Esophagus squamous epithelium (tissue), 4 donors: ENCODE results near the gene TSEN2.

Experiments
- POLR2A ChIP-seq, 4 donors: fragments of 450-650 bp; IDR thresholded peaks; one replicate each; pipeline ENCODE4 v1.6.1; 2017; ENCODE audit warnings: antibody characterized with exemption in 4 of 4, mild to moderate bottlenecking in 4 of 4, moderate library complexity in 3 of 4
- TF ChIP-seq, protein P1 (sequence below), 6 experiments: fragments of 450-650 bp in 4 of 6; fragments of 200-600 bp in 2 of 6; sonication (generic) in 2 of 6; IDR thresholded peaks; one replicate each; pipeline ENCODE4 v1.5.1; 2016 to 2019; ENCODE audit warnings: antibody characterized with exemption in 6 of 6, mild to moderate bottlenecking in 4 of 6, moderate library complexity in 4 of 6

DNA sequence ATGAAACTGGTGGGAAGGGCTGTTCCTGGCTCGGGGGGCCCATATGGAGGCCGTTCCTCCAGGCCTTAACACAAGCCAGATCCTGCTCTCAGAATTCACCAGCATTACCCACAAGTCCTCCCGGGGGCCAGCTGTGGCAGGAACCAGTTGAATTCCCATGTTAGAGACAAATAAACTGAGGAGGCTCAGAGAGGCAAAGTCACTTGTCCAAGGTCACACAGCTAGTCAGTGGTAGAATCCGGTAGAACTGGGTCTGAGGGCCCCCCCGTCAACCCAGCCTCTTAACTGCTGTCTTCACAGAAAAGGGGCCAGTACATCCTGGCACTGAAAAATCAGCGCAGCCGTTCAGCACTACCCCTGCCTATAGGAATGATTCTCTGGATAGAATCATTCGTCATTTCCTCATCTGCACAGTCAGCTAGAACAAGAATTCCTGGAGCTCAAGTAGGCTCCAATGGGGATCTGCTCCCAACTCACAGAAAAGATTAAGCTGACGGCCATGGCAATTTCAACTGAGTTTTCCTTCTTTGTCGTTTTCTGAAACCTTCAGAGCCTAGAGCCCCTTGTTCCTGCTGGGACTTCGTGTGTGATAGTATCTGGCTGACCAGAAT, 12.2 kb upstream of the TSEN2 start:
- TF ChIP-seq, protein P1, sequence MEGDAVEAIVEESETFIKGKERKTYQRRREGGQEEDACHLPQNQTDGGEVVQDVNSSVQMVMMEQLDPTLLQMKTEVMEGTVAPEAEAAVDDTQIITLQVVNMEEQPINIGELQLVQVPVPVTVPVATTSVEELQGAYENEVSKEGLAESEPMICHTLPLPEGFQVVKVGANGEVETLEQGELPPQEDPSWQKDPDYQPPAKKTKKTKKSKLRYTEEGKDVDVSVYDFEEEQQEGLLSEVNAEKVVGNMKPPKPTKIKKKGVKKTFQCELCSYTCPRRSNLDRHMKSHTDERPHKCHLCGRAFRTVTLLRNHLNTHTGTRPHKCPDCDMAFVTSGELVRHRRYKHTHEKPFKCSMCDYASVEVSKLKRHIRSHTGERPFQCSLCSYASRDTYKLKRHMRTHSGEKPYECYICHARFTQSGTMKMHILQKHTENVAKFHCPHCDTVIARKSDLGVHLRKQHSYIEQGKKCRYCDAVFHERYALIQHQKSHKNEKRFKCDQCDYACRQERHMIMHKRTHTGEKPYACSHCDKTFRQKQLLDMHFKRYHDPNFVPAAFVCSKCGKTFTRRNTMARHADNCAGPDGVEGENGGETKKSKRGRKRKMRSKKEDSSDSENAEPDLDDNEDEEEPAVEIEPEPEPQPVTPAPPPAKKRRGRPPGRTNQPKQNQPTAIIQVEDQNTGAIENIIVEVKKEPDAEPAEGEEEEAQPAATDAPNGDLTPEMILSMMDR (IDR thresholded peaks at IDR 0.05): no peak
- TF ChIP-seq POLR2A (IDR thresholded peaks at IDR 0.05): no peak
